ENCODE results near the gene HES3. TPM values are rescaled to one million over a fixed set of nuclear protein-coding genes. Genes with fewer than 3 reads are reported as not detected.

The HES3 gene
- total and polyA plus RNA-seq, 8 donors, result not detected

DNA sequence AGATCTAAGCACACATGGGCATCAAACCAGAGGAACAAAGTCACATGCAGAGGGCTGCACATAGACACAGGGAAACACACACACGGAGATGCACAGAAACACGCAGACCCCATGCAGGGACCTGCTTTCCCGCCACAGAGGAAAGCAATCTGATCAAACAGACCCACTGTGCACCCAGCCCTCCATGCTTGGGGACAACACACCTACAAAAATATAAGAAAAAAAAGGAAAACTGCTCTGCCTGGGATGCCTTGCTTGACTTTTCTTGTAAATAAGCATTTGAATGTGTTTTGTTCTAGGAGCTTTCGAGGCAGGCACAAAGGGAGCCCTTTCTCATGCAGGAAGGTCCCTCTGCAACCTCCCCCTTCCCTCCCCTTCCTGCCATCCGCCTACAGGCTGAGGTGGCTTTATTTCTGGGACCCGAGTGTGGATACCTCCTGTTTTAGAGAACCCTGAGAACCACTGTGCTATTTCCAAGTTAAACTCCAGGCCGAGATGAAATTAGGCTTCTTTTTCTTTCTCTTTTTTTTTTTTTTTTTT lies 4.7 kb upstream of the HES3 start:
- Histone ChIP-seq H3K4me3 (no peak overlapping the region), H3K9me3 (no peaks in the 10 kb centered on the region), H3K4me1 (peaks cover 0 to 17% (median 8%) of the 10 kb centered on the region in 3 donors), H3K27ac (no peak overlapping the region), H3K27me3 (peaks cover 0 to 30% (median 8%) of the 10 kb centered on the region in 4 donors), H3K36me3 (no peaks in the 10 kb centered on the region)
- intact Hi-C loops (cut with DNase I), result no loop called here
- no peak for ATAC-seq
- DNase-seq, result no peak
- TF ChIP-seq, protein P1, sequence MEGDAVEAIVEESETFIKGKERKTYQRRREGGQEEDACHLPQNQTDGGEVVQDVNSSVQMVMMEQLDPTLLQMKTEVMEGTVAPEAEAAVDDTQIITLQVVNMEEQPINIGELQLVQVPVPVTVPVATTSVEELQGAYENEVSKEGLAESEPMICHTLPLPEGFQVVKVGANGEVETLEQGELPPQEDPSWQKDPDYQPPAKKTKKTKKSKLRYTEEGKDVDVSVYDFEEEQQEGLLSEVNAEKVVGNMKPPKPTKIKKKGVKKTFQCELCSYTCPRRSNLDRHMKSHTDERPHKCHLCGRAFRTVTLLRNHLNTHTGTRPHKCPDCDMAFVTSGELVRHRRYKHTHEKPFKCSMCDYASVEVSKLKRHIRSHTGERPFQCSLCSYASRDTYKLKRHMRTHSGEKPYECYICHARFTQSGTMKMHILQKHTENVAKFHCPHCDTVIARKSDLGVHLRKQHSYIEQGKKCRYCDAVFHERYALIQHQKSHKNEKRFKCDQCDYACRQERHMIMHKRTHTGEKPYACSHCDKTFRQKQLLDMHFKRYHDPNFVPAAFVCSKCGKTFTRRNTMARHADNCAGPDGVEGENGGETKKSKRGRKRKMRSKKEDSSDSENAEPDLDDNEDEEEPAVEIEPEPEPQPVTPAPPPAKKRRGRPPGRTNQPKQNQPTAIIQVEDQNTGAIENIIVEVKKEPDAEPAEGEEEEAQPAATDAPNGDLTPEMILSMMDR (IDR thresholded peaks at IDR 0.05), result no peak
- no peak for FAIRE-seq
- WGBS, 2 donors, result 46 to 50% methylated on average over 7 of the region's 7 CpGs

DNA sequence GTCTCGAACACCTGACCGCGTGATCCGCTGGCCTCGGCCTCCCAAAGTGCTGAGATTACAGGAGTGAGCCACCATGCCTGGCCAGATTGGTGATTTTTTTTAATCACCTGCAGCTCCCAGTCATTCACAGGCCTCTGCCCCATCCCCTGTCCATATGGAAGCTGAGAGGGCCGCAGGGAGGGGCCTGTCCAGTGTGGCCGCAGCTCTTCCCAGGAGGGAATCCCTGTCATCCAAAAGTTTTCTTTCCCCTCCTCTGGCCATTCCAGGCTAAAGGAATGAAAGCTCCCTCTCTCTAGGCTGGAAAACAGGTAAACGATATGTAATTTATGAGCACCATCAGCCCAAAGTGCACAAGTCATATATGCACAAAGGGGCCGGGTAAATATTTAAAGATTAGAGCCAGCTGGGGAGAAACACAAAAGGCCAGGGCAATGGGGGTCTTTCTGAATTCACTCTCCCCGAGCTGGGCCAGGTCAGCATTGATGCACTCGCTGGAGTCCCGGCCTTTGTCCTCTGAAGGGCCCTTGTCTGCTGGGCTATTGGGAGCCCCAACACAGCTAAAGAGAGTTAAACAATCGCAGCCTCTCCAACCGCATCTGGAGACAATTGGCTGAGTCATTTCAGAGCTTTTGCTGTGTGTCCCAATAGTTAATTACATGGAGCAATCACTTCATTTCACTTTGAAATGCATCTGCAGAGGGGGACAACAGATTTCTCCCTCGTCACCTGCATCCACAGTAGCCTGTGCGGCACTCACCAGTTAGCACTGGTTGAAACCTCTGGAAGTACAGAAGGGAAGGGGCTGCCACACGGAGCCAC lies 3.8 kb upstream of the HES3 start:
- intact Hi-C loops (cut with DNase I), result loop anchor here in 2 of 3 donors (10.0 kb wide), 2 partner anchors 105 to 185 kb away; no protein-coding TSS in a partner anchor
- H3K27me3 ChIP-seq, result peaks cover 0 to 34% (median 8%) of the 10 kb centered on the region in 4 donors
- 72 to 83% methylated on average over 17 of the region's 17 CpGs for WGBS, 2 donors

DNA sequence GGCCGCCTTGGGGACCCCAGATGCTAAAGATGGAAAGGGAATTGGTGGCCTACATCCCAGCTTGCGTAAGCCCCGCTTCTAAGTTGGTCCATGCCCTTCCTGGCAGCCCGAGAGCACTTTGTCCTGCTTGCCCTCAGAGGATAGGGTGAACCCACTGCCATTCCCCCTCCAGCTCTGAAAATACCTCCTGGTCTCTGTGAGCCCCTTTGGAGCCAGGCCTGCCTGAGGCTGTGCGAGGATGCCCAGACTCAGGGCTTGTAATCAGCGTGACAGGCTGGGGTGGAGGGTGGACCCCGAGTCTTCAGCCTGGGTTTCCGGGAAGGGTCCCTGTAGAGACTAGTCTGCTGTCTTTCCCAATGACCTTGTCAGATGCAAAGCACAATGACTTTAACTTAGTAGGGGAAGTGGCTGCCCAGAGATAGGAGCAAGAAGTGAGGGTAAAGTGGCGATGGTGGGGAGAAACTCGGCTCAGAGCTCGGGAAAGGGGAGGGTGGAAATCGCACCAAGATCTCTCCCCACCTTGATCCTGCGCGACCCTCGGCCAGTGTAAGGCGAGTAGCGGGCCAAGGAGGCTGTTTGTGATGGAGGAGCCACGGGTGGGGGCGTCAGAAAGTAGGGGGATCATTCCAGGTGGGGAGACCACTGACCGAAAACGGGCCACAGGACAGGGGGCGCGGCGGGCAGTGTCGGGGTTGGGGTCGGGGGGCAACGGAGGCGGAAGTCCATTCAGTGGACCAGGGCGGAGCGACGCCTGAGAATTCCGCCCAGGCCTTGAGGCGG lies 2.7 kb upstream of the HES3 start:
- intact Hi-C loops (cut with DNase I), result loop anchor here in 2 of 3 donors (10.0 kb wide), 2 partner anchors 104 to 186 kb away; no protein-coding TSS in a partner anchor
- peak in 1 of 6 donors; percentile 51 for DNase-seq
- 25 to 34% methylated on average over 26 to 33 of the region's 33 CpGs for WGBS, 2 donors
- TF ChIP-seq, protein P1 (IDR thresholded peaks at IDR 0.05), result no peak
- no peak for FAIRE-seq
- no peak for ATAC-seq
- H3K9me3 ChIP-seq, result no peaks in the 10 kb centered on the region
- H3K27ac ChIP-seq, result no peak overlapping the region
- no peaks in the 10 kb centered on the region for H3K36me3 ChIP-seq
- H3K4me1 ChIP-seq, result peaks cover 0 to 10% (median 0%) of the 10 kb centered on the region in 3 donors
- peaks cover 0 to 44% (median 10%) of the 10 kb centered on the region in 4 donors for H3K27me3 ChIP-seq
- no peak overlapping the region for H3K4me3 ChIP-seq

More for the DNA sequence above, 3.8 kb upstream of the HES3 start:
- TF ChIP-seq, protein P1 (IDR thresholded peaks at IDR 0.05), result no peak
- DNase-seq (no peak), ATAC-seq (no peak), FAIRE-seq (no peak)
- no peak overlapping the region for H3K27ac ChIP-seq
- peaks cover 0 to 10% (median 0%) of the 10 kb centered on the region in 3 donors for H3K4me1 ChIP-seq
- H3K4me3 ChIP-seq, result no peak overlapping the region
- no peaks in the 10 kb centered on the region for H3K9me3 ChIP-seq
- H3K36me3 ChIP-seq, result no peaks in the 10 kb centered on the region

DNA sequence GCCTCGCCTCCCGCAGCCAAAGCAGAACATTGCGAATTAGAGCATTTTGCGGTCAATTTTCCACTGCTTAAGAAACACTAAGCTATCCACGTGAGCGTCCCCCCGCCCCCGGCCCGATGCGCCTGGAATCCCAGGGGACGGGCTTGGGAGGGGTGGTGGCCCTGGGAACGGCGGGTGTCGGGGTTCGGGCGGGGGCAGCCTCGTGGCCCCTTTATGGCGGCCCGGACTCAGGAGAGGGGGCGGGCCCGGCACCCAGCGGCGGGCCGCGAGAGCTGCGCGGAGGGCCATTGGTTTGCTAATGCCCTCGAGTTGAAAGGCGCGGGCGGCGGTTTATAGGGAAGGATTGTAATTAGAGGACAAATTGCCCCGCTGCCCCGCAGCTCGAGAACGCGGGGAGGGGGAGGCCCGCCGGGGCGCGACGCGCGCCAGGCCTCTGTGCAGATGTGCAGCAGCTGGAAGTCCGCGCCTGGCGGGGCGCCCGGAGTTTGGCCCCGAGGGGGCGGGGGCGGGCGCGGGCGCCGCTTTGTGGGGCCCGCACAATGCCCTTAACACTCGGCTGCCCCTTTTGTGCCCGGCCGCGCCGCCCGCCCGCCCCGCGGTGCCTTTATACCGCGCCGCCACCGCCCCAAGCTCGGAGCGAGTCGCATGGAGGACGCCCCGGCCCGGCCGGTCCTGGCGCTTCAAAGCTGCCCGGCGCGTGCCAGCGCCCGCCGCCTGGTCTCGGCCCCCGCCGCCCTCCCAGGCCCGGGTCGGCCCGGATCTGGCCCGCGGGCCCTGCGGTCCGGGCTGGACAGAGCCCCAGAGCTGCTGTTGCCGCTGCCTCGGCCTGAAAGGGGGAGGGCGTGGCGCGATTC lies 1.9 kb upstream of the HES3 start:
- FAIRE-seq (no peak), DNase-seq (peak in 1 of 6 donors; percentile 69), ATAC-seq (no peak)
- intact Hi-C loops (cut with DNase I), result loop anchor here in 2 of 3 donors (10.0 kb wide), 2 partner anchors 103 to 187 kb away; no protein-coding TSS in a partner anchor
- H3K27ac ChIP-seq, result no peak overlapping the region
- peak overlapping the region in 2 of 4 donors; percentile 4 to 24 for H3K4me3 ChIP-seq
- H3K4me1 ChIP-seq, result peaks cover 0 to 10% (median 0%) of the 10 kb centered on the region in 3 donors
- H3K27me3 ChIP-seq, result peaks cover 0 to 47% (median 10%) of the 10 kb centered on the region in 4 donors
- TF ChIP-seq, protein P1 (IDR thresholded peaks at IDR 0.05), result no peak
- no peaks in the 10 kb centered on the region for H3K9me3 ChIP-seq
- WGBS, 2 donors, result 1 to 2% methylated on average over 85 to 99 of the region's 99 CpGs
- H3K36me3 ChIP-seq, result no peaks in the 10 kb centered on the region
